HepG2 (cell line): Measurements from ENCODE around the gene AKR7A2. TPM values are rescaled to one million over a fixed set of nuclear protein-coding genes. Genes with fewer than 3 reads are reported as not detected.

ENCODE experiments used
- ATAC-seq: fragments of 200-7000 bp; cut with Tn5 transposase; 3 replicates; pipeline ENCODE4 v1.9.1; 2020; ENCODE audit warnings: mild to moderate bottlenecking, moderate library complexity
- BruUV-seq: library from RNA; stranded (reverse); fragments of 400-500 nt; replicated peaks from 2 replicates; lab custom pipeline; 2021; lab: Mats Ljungman, UMichigan
- CTCF ChIA-PET: fragments of 300-600 bp; formaldehyde crosslinking; extraction: SDS; loops from one replicate; lab custom pipeline; 2021; ENCODE audit warnings: low total read pairs, inconsistent platforms, low intra/inter-chr PET ratio; lab: Yijun Ruan, JAX
- POLR2A ChIA-PET: fragments of 350-600 bp; sonication (Branson Sonifier 250); formaldehyde crosslinking; loops from one replicate; lab custom pipeline; 2020; ENCODE audit warnings: antibody characterized with exemption, inconsistent platforms; lab: Yijun Ruan, JAX
- DNase-seq: peaks from one replicate; pipeline ENCODE4 v3.0.0-alpha.2; 2015; ENCODE audit warnings: low spot score
- FAIRE-seq: peaks from 3 replicates; lab custom pipeline; 2011; peaks lifted over from hg19 to GRCh38; lab: Jason Lieb, UNC
- H2AFZ ChIP-seq: one replicate; pipeline ENCODE4 v1.6.1; 2011; ENCODE audit warnings: low read length, inconsistent platforms
- H3K27ac ChIP-seq: fragments of 300-600 bp; 3 replicates; pipeline ENCODE4 v1.8.0; 2011; ENCODE audit warnings: mixed run types, mild to moderate bottlenecking, mixed read lengths, low read length, inconsistent platforms; ENCODE audit not compliant: insufficient read depth; ENCODE audit errors: extremely low read length
- H3K27me3 ChIP-seq, 2 experiments: fragments of 200-600 bp in 1 of 2; 2 replicates in 1 of 2; 3 replicates in 1 of 2; pipeline versions ENCODE4 v1.6.0 to v1.8.0; 2011; ENCODE audit warnings: low read length in 2 of 2, mild to moderate bottlenecking in 2 of 2, moderate library complexity in 2 of 2, inconsistent platforms in 1 of 2; ENCODE audit not compliant: insufficient read depth in 2 of 2, control insufficient read depth in 1 of 2
- H3K36me3 ChIP-seq, 2 experiments: fragments of 200-600 bp in 1 of 2; replicated peaks in 1 of 2; 2 replicates in 1 of 2; 3 replicates in 1 of 2; pipeline versions ENCODE4 v1.5.1 to v1.8.0; 2011; ENCODE audit warnings: low read length in 2 of 2, inconsistent platforms in 1 of 2; ENCODE audit not compliant: insufficient read depth in 2 of 2, control insufficient read depth in 1 of 2
- H3K4me1 ChIP-seq: 2 replicates; pipeline ENCODE4 v1.5.1; 2012; ENCODE audit warnings: low read length, inconsistent platforms; ENCODE audit not compliant: insufficient read depth
- H3K4me2 ChIP-seq: 2 replicates; pipeline ENCODE4 v1.6.0; 2011; ENCODE audit warnings: low read depth, low read length, inconsistent platforms
- H3K4me3 ChIP-seq, 3 experiments: fragments of 200-600 bp in 1 of 3; sonication (generic), shearing (Covaris generic) in 1 of 3; replicated peaks in 1 of 3; 2 replicates each; pipeline ENCODE4 v1.5.1; 2011 to 2016; ENCODE audit warnings: low read length in 3 of 3, inconsistent platforms in 2 of 3, low read depth in 2 of 3, mild to moderate bottlenecking in 2 of 3, control low read depth in 1 of 3, mixed read lengths in 1 of 3; ENCODE audit not compliant: insufficient read depth in 1 of 3
- H3K79me2 ChIP-seq: one replicate; pipeline ENCODE4 v1.6.1; 2011; ENCODE audit warnings: low read length, inconsistent platforms; ENCODE audit not compliant: insufficient read depth
- H3K9ac ChIP-seq: 2 replicates; pipeline ENCODE4 v1.6.0; 2011; ENCODE audit warnings: mild to moderate bottlenecking, low read depth, low read length, inconsistent platforms; ENCODE audit not compliant: insufficient read depth
- H3K9me3 ChIP-seq: 2 replicates; pipeline ENCODE4 v1.5.1; 2012; ENCODE audit warnings: mild to moderate bottlenecking, low read length
- H4K20me1 ChIP-seq: 2 replicates; pipeline ENCODE4 v1.6.0; 2011; ENCODE audit warnings: inconsistent platforms, mild to moderate bottlenecking, low read length, moderate library complexity; ENCODE audit not compliant: insufficient read depth
- CREB1 ChIP-seq, 2 experiments: fragments of 450-650 bp in 1 of 2; IDR thresholded peaks; 2 replicates each; pipeline ENCODE4 v1.6.1; 2016 to 2017; ENCODE audit warnings: control low read depth in 1 of 2, mild to moderate bottlenecking in 1 of 2, missing compliant biosample characterization in 1 of 2, missing genetic modification characterization in 1 of 2
- CREBL2 ChIP-seq: sonication (generic); formaldehyde crosslinking; IDR thresholded peaks from 2 replicates; pipeline ENCODE4 v1.8.1; 2023; ENCODE audit warnings: missing genetic modification reagents, mild to moderate bottlenecking, borderline replicate concordance
- CSRNP1 ChIP-seq: sonication (generic); formaldehyde crosslinking; IDR thresholded peaks from 2 replicates; pipeline ENCODE4 v1.8.1; 2023; ENCODE audit warnings: mild to moderate bottlenecking, missing genetic modification reagents
- ETV5 ChIP-seq: IDR thresholded peaks from 2 replicates; pipeline ENCODE4 v1.6.1; 2018; ENCODE audit warnings: missing biosample characterization, missing genetic modification reagents, inconsistent platforms, borderline replicate concordance
- IKZF5 ChIP-seq: IDR thresholded peaks from 2 replicates; pipeline ENCODE4 v1.6.1; 2018; ENCODE audit warnings: missing genetic modification reagents, mild to moderate bottlenecking, missing compliant biosample characterization
- POLR2AphosphoS5 ChIP-seq: IDR thresholded peaks from 2 replicates; pipeline ENCODE4 v1.6.1; 2012; ENCODE audit warnings: low read depth, low read length
- RARG ChIP-seq: sonication (generic); formaldehyde crosslinking; IDR thresholded peaks from 2 replicates; pipeline ENCODE4 v1.4.0; 2020; ENCODE audit warnings: low read depth, mild to moderate bottlenecking, missing genetic modification reagents
- RELA ChIP-seq: sonication (generic); formaldehyde crosslinking; IDR thresholded peaks from 2 replicates; pipeline ENCODE4 v1.4.0; 2020; ENCODE audit warnings: missing genetic modification reagents
- SKIL ChIP-seq: sonication (generic); formaldehyde crosslinking; IDR thresholded peaks from 2 replicates; pipeline ENCODE4 v1.8.0; 2022; ENCODE audit warnings: missing genetic modification reagents, mild to moderate bottlenecking, moderate library complexity, borderline replicate concordance
- SNAPC2 ChIP-seq: sonication (generic); formaldehyde crosslinking; IDR thresholded peaks from 2 replicates; pipeline ENCODE4 v1.8.1; 2022; ENCODE audit warnings: mild to moderate bottlenecking, missing genetic modification reagents
- TCF7 ChIP-seq: sonication (generic); IDR thresholded peaks from 2 replicates; pipeline ENCODE4 v1.6.1; 2016; ENCODE audit warnings: antibody characterized with exemption, low read depth
- THAP11 ChIP-seq: IDR thresholded peaks from 2 replicates; pipeline ENCODE4 v1.6.1; 2016; ENCODE audit warnings: missing biosample characterization, missing genetic modification reagents
- YEATS2 ChIP-seq: sonication (generic); formaldehyde crosslinking; IDR thresholded peaks from 2 replicates; pipeline ENCODE4 v1.4.0; 2020; ENCODE audit warnings: missing genetic modification reagents, borderline replicate concordance
- ZBTB33 ChIP-seq: sonication (generic); formaldehyde crosslinking; IDR thresholded peaks from 2 replicates; pipeline ENCODE4 v1.4.0; 2020; ENCODE audit warnings: missing genetic modification reagents
- ZNF253 ChIP-seq: sonication (generic); formaldehyde crosslinking; IDR thresholded peaks from 2 replicates; pipeline ENCODE4 v1.8.0; 2022; ENCODE audit warnings: mild to moderate bottlenecking, missing genetic modification reagents, borderline replicate concordance
- ZNF274 ChIP-seq: sonication (generic); formaldehyde crosslinking; IDR thresholded peaks from 2 replicates; pipeline ENCODE4 v1.5.1; 2020; ENCODE audit warnings: mild to moderate bottlenecking, missing genetic modification reagents
- ZNF713 ChIP-seq: sonication (generic); formaldehyde crosslinking; IDR thresholded peaks from 2 replicates; pipeline ENCODE4 v1.4.0; 2020; ENCODE audit warnings: mild to moderate bottlenecking, missing genetic modification reagents
- ZSCAN25 ChIP-seq: sonication (generic); formaldehyde crosslinking; IDR thresholded peaks from 2 replicates; pipeline ENCODE4 v1.8.0; 2022; ENCODE audit warnings: mild to moderate bottlenecking, missing genetic modification reagents
- WGBS: methylation state at CpG from one replicate; pipeline ENCODE4 v1.1.6; 2017; ENCODE audit warnings: low lambda C conversion rate; 5-methylcytosine and 5-hydroxymethylcytosine counted together
- in situ Hi-C: cut with HindIII; loops from 2 replicates; pipeline ENCODE4 v1.10.0; 2017; ENCODE audit warnings: low pct_unique_long_range_greater_than_20kb; ENCODE audit not compliant: extremely low pct_ligation_motif_present
- intact Hi-C: fragments of 100-400 bp; cut with micrococcal nuclease; formaldehyde crosslinking; loops from one replicate; pipeline ENCODE4 v1.10.0; 2022; ENCODE audit not compliant: unreplicated experiment
- polyA plus RNA-seq, 8 experiments: library from polyadenylated mRNA; depleted of rRNA in 3 of 8; stranded (reverse) in 7 of 8; unstranded in 1 of 8; fragments of >200 nt; fragmentation: Illumina TruSeq in 4 of 8; extraction: Trizol in 4 of 8; gene quantifications; 2 replicates each; pipeline versions ENCODE4 v1.2.1 to v1.2.3, GENCODE V29; 2011 to 2016; ENCODE audit warnings: low read depth in 4 of 8, missing spikeins in 1 of 8, mixed read lengths in 1 of 8; ENCODE audit not compliant: insufficient read depth in 1 of 8
- total RNA-seq, 5 experiments: library from RNA; depleted of rRNA; stranded (reverse); fragments of >200 nt; fragmentation: Illumina TruSeq; extraction: Trizol; gene quantifications; 2 replicates each; pipeline ENCODE4 v1.2.3, GENCODE V29; 2016; ENCODE audit warnings: low read depth in 1 of 5

The AKR7A2 gene
- total and polyA plus RNA-seq, 2 of the 13 experiments (the other 11 are each of a cell fraction or from before 2014, with no cell fraction given), result 45.2 to 75.6 TPM

- Histone ChIP-seq H3K4me2 (peak overlapping the region; percentile 85), H3K27ac (peak overlapping the region; percentile 77), H3K4me1 (peaks cover 67% of the 10 kb centered on the region), H3K4me3 (peak overlapping the region; percentile 85 to 95 (median 93)), H3K79me2 (peaks cover 27% of the 10 kb centered on the region), H3K36me3 (peaks cover 8 to 26% of the 10 kb centered on the region in 2 experiments; a peak in 4 of 5 replicates), H4K20me1 (no peaks in the 10 kb centered on the region; the same call in 1 of the 2 replicates), H2AFZ (no peak overlapping the region), H3K9ac (peak overlapping the region; percentile 94), H3K27me3 (no peaks in the 10 kb centered on the region; a peak in 1 of 5 replicates), H3K9me3 (no peaks in the 10 kb centered on the region)
- WGBS, result 5% methylated on average over 12 of the region's 29 CpGs
- FAIRE-seq, result no peak
- intact Hi-C loops (loop anchor here (2.0 kb wide), 1 partner anchor 59 kb away; no protein-coding TSS in a partner anchor), in situ Hi-C loops (no loop called here)
- no TSS peak for BruUV-seq
- peak; percentile 50 for ATAC-seq
- POLR2A ChIA-PET, result interaction anchor here (0.6 to 4.7 kb wide), 10 partner anchors 12 to 342 kb away, joined by 3 to 21 read pairs (median 4); partner anchors contain the start of genes EMC1 and MRTO4
- CTCF ChIA-PET, result no interaction called here
- DNase-seq, result no peak
- TF ChIP-seq RARG (CRISPR knock-in tag) (no peak), ZNF253 (CRISPR knock-in tag) (0 out of 2 replicates have a peak, but pooled peaks have one; percentile 25), CREBL2 (CRISPR knock-in tag) (0 out of 2 replicates have a peak, but pooled peaks have one; percentile 39), SNAPC2 (CRISPR knock-in tag) (no peak), SKIL (CRISPR knock-in tag) (no peak), RELA (CRISPR knock-in tag) (no peak), ZSCAN25 (CRISPR knock-in tag) (no peak), ZNF713 (CRISPR knock-in tag) (peak; percentile 81), ZBTB33 (no peak), TCF7 (no peak), POLR2AphosphoS5 (no peak), ZNF274 (CRISPR knock-in tag) (0 out of 2 replicates have a peak, but pooled peaks have one; percentile 61), CREB1 (IDR thresholded peaks at IDR 0.05) (no peak), CREB1 (CRISPR knock-in tag; IDR thresholded peaks at IDR 0.05) (no peak), YEATS2 (no peak), ETV5 (CRISPR knock-in tag) (no peak), THAP11 (CRISPR knock-in tag) (no peak), IKZF5 (CRISPR knock-in tag) (no peak), CSRNP1 (no peak)
Measured at GRCh38 chr1:19311503-19311930, 427 bp downstream of the AKR7A2 start.
